Neuron (in vitro differentiated cells): Measurements from ENCODE around the gene FBXW10B.
"Not testable (repeated sequence)": the region's sequence is repeated elsewhere in the genome, so short reads cannot be mapped to it uniquely, and the experiment has no call there.

ENCODE experiments used
- H2AFZ ChIP-seq: one replicate; pipeline ENCODE4 v1.6.1; 2013; ENCODE audit warnings: low read depth, mild to moderate bottlenecking, inconsistent platforms, low read length, moderate library complexity
- H3K27me3 ChIP-seq: one replicate; pipeline ENCODE4 v1.6.1; 2013; ENCODE audit warnings: low read length; ENCODE audit not compliant: insufficient read depth
- H3K36me3 ChIP-seq: one replicate; pipeline ENCODE4 v1.6.1; 2013; ENCODE audit warnings: low read length; ENCODE audit not compliant: insufficient read depth
- H3K4me1 ChIP-seq: one replicate; pipeline ENCODE4 v1.6.1; 2013; ENCODE audit warnings: low read length; ENCODE audit not compliant: insufficient read depth
- H3K4me3 ChIP-seq: 2 replicates; pipeline ENCODE4 v1.5.1; 2013; ENCODE audit warnings: mild to moderate bottlenecking, low read length, moderate library complexity
- H3K9me3 ChIP-seq: one replicate; pipeline ENCODE4 v1.6.1; 2013; ENCODE audit warnings: low read length

Gene FBXW10B

GRCh38 chr17:15619331-15620058 lies at the start of gene FBXW10B:
Gene FBXW10B (minus strand): TSS chr17:15619704. CDS start chr17:15619512, 192 bp downstream.
- H3K36me3 ChIP-seq: not testable (repeated sequence)

GRCh38 chr17:15663691-15664090 lies 44.2 kb upstream of the FBXW10B start:
- no peaks in the 10 kb centered on the region for H3K9me3 ChIP-seq
- H3K4me1 ChIP-seq: no peaks in the 10 kb centered on the region
- H2AFZ ChIP-seq: no peak overlapping the region
- no peaks in the 10 kb centered on the region for H3K27me3 ChIP-seq
- H3K36me3 ChIP-seq: peaks cover 3% of the 10 kb centered on the region
- no peak overlapping the region for H3K4me3 ChIP-seq

More at GRCh38 chr17:15619331-15620058, at the start of gene FBXW10B:
- not testable (repeated sequence) for H2AFZ ChIP-seq, H3K4me3 ChIP-seq, H3K27me3 ChIP-seq, H3K4me1 ChIP-seq, H3K9me3 ChIP-seq

GRCh38 chr17:15663176-15663575 lies 43.7 kb upstream of the FBXW10B start:
- H3K9me3 ChIP-seq: no peaks in the 10 kb centered on the region
- no peaks in the 10 kb centered on the region for H3K27me3 ChIP-seq
- H3K36me3 ChIP-seq: peaks cover 3% of the 10 kb centered on the region
- no peak overlapping the region for H2AFZ ChIP-seq
- H3K4me1 ChIP-seq: no peaks in the 10 kb centered on the region
- H3K4me3 ChIP-seq: no peak overlapping the region

- Histone ChIP-seq H2AFZ (no peak overlapping the region), H3K4me3 (no peak overlapping the region), H3K36me3 (peaks cover 3% of the 10 kb centered on the region), H3K4me1 (no peaks in the 10 kb centered on the region), H3K9me3 (no peaks in the 10 kb centered on the region), H3K27me3 (no peaks in the 10 kb centered on the region)
Measured at GRCh38 chr17:15662681-15663080, 43.2 kb upstream of the FBXW10B start.

- Histone ChIP-seq H3K9me3 (no peaks in the 10 kb centered on the region), H3K36me3 (peaks cover 3% of the 10 kb centered on the region), H3K27me3 (no peaks in the 10 kb centered on the region), H3K4me1 (peaks cover 3% of the 10 kb centered on the region), H3K4me3 (no peak overlapping the region), H2AFZ (no peak overlapping the region)
Measured at GRCh38 chr17:15660077-15660476, 40.6 kb upstream of the FBXW10B start.

- Histone ChIP-seq H3K4me3 (no peak overlapping the region), H3K4me1 (peaks cover 7% of the 10 kb centered on the region), H3K9me3 (no peaks in the 10 kb centered on the region), H2AFZ (no peak overlapping the region), H3K27me3 (no peaks in the 10 kb centered on the region), H3K36me3 (peaks cover 3% of the 10 kb centered on the region)
Measured at GRCh38 chr17:15659663-15660062, 40.2 kb upstream of the FBXW10B start.

GRCh38 chr17:15659236-15659635 lies 39.7 kb upstream of the FBXW10B start:
- H3K4me3 ChIP-seq: no peak overlapping the region
- H3K27me3 ChIP-seq: no peaks in the 10 kb centered on the region
- peaks cover 12% of the 10 kb centered on the region for H3K4me1 ChIP-seq
- no peaks in the 10 kb centered on the region for H3K36me3 ChIP-seq
- no peaks in the 10 kb centered on the region for H3K9me3 ChIP-seq
- H2AFZ ChIP-seq: no peak overlapping the region

- Histone ChIP-seq H2AFZ (no peak overlapping the region), H3K36me3 (no peaks in the 10 kb centered on the region), H3K4me1 (peaks cover 15% of the 10 kb centered on the region), H3K9me3 (no peaks in the 10 kb centered on the region), H3K27me3 (no peaks in the 10 kb centered on the region), H3K4me3 (no peak overlapping the region)
Measured at GRCh38 chr17:15658296-15658695, 38.8 kb upstream of the FBXW10B start.

GRCh38 chr17:15657868-15658267 lies 38.4 kb upstream of the FBXW10B start:
- no peaks in the 10 kb centered on the region for H3K9me3 ChIP-seq
- no peaks in the 10 kb centered on the region for H3K36me3 ChIP-seq
- H3K27me3 ChIP-seq: no peaks in the 10 kb centered on the region
- no peak overlapping the region for H3K4me3 ChIP-seq
- peaks cover 15% of the 10 kb centered on the region for H3K4me1 ChIP-seq
- H2AFZ ChIP-seq: no peak overlapping the region

GRCh38 chr17:15654886-15655561 lies 35.5 kb upstream of the FBXW10B start:
- Histone ChIP-seq H3K36me3 (no peaks in the 10 kb centered on the region), H3K4me3 (no peak overlapping the region), H2AFZ (no peak overlapping the region), H3K4me1 (peaks cover 30% of the 10 kb centered on the region), H3K27me3 (no peaks in the 10 kb centered on the region), H3K9me3 (no peaks in the 10 kb centered on the region)

GRCh38 chr17:15654401-15654800 lies 34.9 kb upstream of the FBXW10B start:
- H2AFZ ChIP-seq, H3K27me3 ChIP-seq, H3K36me3 ChIP-seq, H3K9me3 ChIP-seq, H3K4me3 ChIP-seq: not testable (repeated sequence)
- H3K4me1 ChIP-seq: peaks cover 30% of the 10 kb centered on the region

GRCh38 chr17:15652960-15653359 lies 33.5 kb upstream of the FBXW10B start:
- Histone ChIP-seq H2AFZ (no peak overlapping the region), H3K36me3 (no peaks in the 10 kb centered on the region), H3K27me3 (no peaks in the 10 kb centered on the region)

GRCh38 chr17:15651583-15652110 lies 32.1 kb upstream of the FBXW10B start:
- Histone ChIP-seq H3K27me3 (no peaks in the 10 kb centered on the region), H3K9me3 (no peaks in the 10 kb centered on the region), H2AFZ (no peak overlapping the region), H3K4me3 (peak overlapping the region; percentile 5), H3K4me1 (peaks cover 30% of the 10 kb centered on the region), H3K36me3 (no peaks in the 10 kb centered on the region)

More at GRCh38 chr17:15652960-15653359, 33.5 kb upstream of the FBXW10B start:
- H3K4me1 ChIP-seq: peaks cover 30% of the 10 kb centered on the region
- H3K9me3 ChIP-seq: no peaks in the 10 kb centered on the region
- H3K4me3 ChIP-seq: no peak overlapping the region
